GM23338 (cell line): Measurements from ENCODE around the gene OSBPL1A. TPM values are rescaled to one million over a fixed set of nuclear protein-coding genes. Genes with fewer than 3 reads are reported as not detected.

Experiments
- ATAC-seq: fragments of 200-7000 bp; cut with Tn5 transposase; 3 replicates; pipeline ENCODE4 v1.9.1; 2020
- DNase-seq: peaks from one replicate; pipeline ENCODE4 v3.0.0-alpha.2; 2015; ENCODE audit warnings: low spot score
- H2AFZ ChIP-seq: fragments of 200-600 bp; sonication (generic); 2 replicates; pipeline ENCODE4 v1.8.0; 2016; ENCODE audit warnings: antibody characterized with exemption, mild to moderate bottlenecking, moderate library complexity
- H3F3A ChIP-seq: fragments of 200-600 bp; sonication (generic); replicated peaks from 2 replicates; pipeline ENCODE4 v1.8.0; 2017; ENCODE audit warnings: antibody characterized with exemption, mixed run types, low read depth
- H3K27ac ChIP-seq: fragments of 200-600 bp; sonication (generic); 2 replicates; pipeline ENCODE4 v1.6.1; 2016; ENCODE audit warnings: low read depth
- H3K27me3 ChIP-seq: fragments of 200-600 bp; sonication (generic); 2 replicates; pipeline ENCODE4 v1.8.0; 2016; ENCODE audit warnings: mild to moderate bottlenecking, mixed run types, moderate library complexity; ENCODE audit not compliant: insufficient read depth
- H3K36me3 ChIP-seq: fragments of 200-600 bp; sonication (generic); 2 replicates; pipeline ENCODE4 v1.8.0; 2016; ENCODE audit warnings: mild to moderate bottlenecking; ENCODE audit not compliant: insufficient read depth
- H3K4me1 ChIP-seq: fragments of 200-600 bp; sonication (generic); 2 replicates; pipeline ENCODE4 v1.8.0; 2016; ENCODE audit warnings: mild to moderate bottlenecking, moderate library complexity; ENCODE audit not compliant: insufficient read depth
- H3K4me2 ChIP-seq: fragments of 200-600 bp; sonication (generic); 2 replicates; pipeline ENCODE4 v1.7.1; 2017; ENCODE audit warnings: mixed run types
- H3K4me3 ChIP-seq: fragments of 200-600 bp; sonication (generic); 2 replicates; pipeline ENCODE4 v1.6.1; 2016; ENCODE audit warnings: mixed run types
- H3K79me2 ChIP-seq: fragments of 200-600 bp; sonication (generic); replicated peaks from 2 replicates; pipeline ENCODE4 v1.8.0; 2017; ENCODE audit warnings: mild to moderate bottlenecking; ENCODE audit not compliant: insufficient read depth
- H3K9me2 ChIP-seq: fragments of 200-600 bp; sonication (generic); 2 replicates; pipeline ENCODE4 v1.8.0; 2017; ENCODE audit not compliant: insufficient read depth
- H4K20me1 ChIP-seq: fragments of 200-600 bp; sonication (generic); replicated peaks from 2 replicates; pipeline ENCODE4 v1.8.0; 2017; ENCODE audit warnings: mild to moderate bottlenecking; ENCODE audit not compliant: insufficient read depth
- H3K27ac Mint-ChIP-seq: 2 replicates; pipeline ENCODE4 v1.8.0; 2020; ENCODE audit warnings: inconsistent platforms, mild to moderate bottlenecking, moderate library complexity, mixed read lengths
- H3K27me3 Mint-ChIP-seq: 3 replicates; pipeline ENCODE4 v1.8.0; 2022; ENCODE audit warnings: low read depth, mild to moderate bottlenecking, moderate library complexity, mixed read lengths, inconsistent platforms; ENCODE audit not compliant: insufficient read depth, poor library complexity
- H3K36me3 Mint-ChIP-seq: 3 replicates; pipeline ENCODE4 v1.8.0; 2021; ENCODE audit warnings: low read depth, mild to moderate bottlenecking, inconsistent platforms, moderate library complexity, mixed read lengths
- H3K4me1 Mint-ChIP-seq: 3 replicates; pipeline ENCODE4 v1.8.0; 2020; ENCODE audit warnings: mild to moderate bottlenecking, inconsistent platforms, mixed read lengths
- H3K4me3 Mint-ChIP-seq: 3 replicates; pipeline ENCODE4 v1.8.0; 2021; ENCODE audit warnings: moderate library complexity, mild to moderate bottlenecking, inconsistent platforms, mixed read lengths
- H3K9me3 Mint-ChIP-seq: 3 replicates; pipeline ENCODE4 v1.8.0; 2020; ENCODE audit warnings: moderate library complexity, mild to moderate bottlenecking, inconsistent platforms, mixed read lengths
- CREB1 ChIP-seq: fragments of 250-450 bp; sonication (Bioruptor Pico); IDR thresholded peaks from 2 replicates; pipeline ENCODE4 v1.5.0; 2020; ENCODE audit warnings: low read depth, mild to moderate bottlenecking, moderate library complexity
- EZH2 ChIP-seq: fragments of 200-600 bp; sonication (generic); IDR thresholded peaks from one replicate; pipeline ENCODE4 v1.8.0; 2017; ENCODE audit warnings: antibody characterized with exemption, mild to moderate bottlenecking, low read depth; ENCODE audit not compliant: unreplicated experiment
- JUNB ChIP-seq: IDR thresholded peaks from one replicate; pipeline ENCODE4 v1.6.1; 2016; ENCODE audit warnings: antibody characterized with exemption; ENCODE audit not compliant: unreplicated experiment
- POLR2AphosphoS5 ChIP-seq: IDR thresholded peaks from 2 replicates; pipeline ENCODE4 v1.6.1; 2016; ENCODE audit warnings: antibody characterized with exemption, low read depth
- polyA plus RNA-seq: library from polyadenylated mRNA; unstranded; fragments of >200 nt; fragmentation: Nextera tagmentation; extraction: Ambion mirVana; gene quantifications from 2 replicates; pipeline ENCODE4 v1.2.1, GENCODE V29; 2016
- total RNA-seq: library from RNA; depleted of rRNA; stranded (reverse); fragments of >200 nt; shearing (Covaris generic); gene quantifications from 2 replicates; pipeline ENCODE4 v1.2.3, GENCODE V29; 2014
- TF ChIP-seq, protein P1 (sequence below), 2 experiments: fragments of 200-600 bp in 1 of 2; sonication (generic) in 1 of 2; conservative IDR thresholded peaks; 2 replicates each; pipeline versions ENCODE4 v1.5.1 to v1.6.1; 2016 to 2017; ENCODE audit warnings: antibody characterized with exemption in 2 of 2, low read depth in 2 of 2, mild to moderate bottlenecking in 2 of 2, moderate library complexity in 1 of 2
- TF ChIP-seq, protein P2 (sequence below): IDR thresholded peaks from 2 replicates; pipeline ENCODE4 v1.6.1; 2016; ENCODE audit warnings: antibody characterized with exemption
- TF ChIP-seq, protein P3 (sequence below): IDR thresholded peaks from one replicate; pipeline ENCODE4 v1.6.1; 2018; ENCODE audit warnings: antibody characterized with exemption; ENCODE audit not compliant: unreplicated experiment

Gene OSBPL1A
- total and polyA plus RNA-seq, 2 experiments from 2014 or later, result 55.6 to 71.4 TPM

DNA sequence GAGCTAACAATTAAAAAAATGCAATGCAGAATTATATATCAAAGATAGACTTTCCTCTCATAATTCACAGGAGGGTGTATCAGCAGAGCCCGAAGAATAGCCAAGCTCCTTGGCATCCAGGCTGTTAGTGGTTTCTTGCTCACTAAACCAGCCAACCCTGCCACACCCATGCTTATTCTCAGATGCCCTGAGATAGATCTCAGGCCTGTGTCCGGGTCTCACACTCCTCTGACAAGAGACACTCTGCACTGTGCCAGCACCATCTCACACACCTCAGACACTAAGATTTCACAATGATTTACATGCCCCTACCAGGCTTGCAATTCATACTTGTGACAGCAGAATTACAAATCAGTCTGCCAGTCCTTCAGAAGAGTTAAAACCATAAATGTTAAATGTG lies 64.5 kb downstream of the OSBPL1A start (continued):
- TF ChIP-seq, protein P1, sequence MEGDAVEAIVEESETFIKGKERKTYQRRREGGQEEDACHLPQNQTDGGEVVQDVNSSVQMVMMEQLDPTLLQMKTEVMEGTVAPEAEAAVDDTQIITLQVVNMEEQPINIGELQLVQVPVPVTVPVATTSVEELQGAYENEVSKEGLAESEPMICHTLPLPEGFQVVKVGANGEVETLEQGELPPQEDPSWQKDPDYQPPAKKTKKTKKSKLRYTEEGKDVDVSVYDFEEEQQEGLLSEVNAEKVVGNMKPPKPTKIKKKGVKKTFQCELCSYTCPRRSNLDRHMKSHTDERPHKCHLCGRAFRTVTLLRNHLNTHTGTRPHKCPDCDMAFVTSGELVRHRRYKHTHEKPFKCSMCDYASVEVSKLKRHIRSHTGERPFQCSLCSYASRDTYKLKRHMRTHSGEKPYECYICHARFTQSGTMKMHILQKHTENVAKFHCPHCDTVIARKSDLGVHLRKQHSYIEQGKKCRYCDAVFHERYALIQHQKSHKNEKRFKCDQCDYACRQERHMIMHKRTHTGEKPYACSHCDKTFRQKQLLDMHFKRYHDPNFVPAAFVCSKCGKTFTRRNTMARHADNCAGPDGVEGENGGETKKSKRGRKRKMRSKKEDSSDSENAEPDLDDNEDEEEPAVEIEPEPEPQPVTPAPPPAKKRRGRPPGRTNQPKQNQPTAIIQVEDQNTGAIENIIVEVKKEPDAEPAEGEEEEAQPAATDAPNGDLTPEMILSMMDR (conservative IDR thresholded peaks at IDR 0.05; ENCODE audit: low read depth in 2 of 2), result no peak

DNA sequence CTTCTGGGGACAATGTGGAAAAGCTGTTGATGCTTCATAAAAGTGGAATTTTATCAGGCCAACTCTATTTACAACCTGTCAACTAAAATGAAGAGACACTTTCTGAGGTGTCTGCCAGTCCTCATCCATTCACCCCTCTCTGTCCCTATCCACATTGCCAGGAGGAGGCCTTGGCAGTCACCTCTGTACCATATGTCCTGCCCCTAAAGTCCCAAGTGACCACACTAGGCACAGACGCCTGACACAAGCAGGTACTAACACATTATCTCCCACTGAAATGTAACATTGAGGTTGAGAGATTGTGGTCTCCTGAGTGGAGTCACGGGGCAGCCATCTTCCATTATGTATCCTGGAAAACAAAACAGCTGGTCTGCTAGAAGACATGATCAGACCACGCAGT lies 71.4 kb downstream of the OSBPL1A start:
- no peaks in the 10 kb centered on the region for H3K4me1 Mint-ChIP-seq

DNA sequence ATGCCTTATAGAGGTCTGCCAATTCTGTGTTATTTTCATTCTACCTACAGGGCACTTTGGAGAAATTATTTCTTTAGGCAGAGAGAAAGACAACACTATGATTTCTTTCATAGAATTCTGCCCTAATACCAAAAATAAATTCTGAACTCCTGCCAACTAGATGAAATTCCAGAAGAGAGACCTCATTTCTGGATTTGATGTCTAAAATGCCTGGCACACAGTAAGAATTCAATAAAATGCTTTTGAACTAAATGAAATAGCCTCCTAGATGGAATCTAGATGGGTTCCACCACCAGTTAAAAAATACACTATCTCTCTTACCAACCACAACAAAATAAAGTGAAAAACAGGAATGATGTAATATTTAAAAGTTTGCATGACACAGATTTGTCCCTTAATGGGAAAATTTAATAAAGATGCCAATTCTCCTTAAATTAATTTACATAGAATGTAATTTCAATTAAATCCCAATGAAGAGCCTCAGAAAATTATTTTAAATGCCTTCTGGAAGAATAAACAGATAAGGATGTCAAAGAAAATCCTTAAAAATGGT lies 75.0 kb downstream of the OSBPL1A start:
- H3K36me3 Mint-ChIP-seq, result peaks cover 3% of the 10 kb centered on the region; the same call in 1 of the 3 replicates
- no peaks in the 10 kb centered on the region for H3K9me3 Mint-ChIP-seq
- no peak overlapping the region; the same call in 1 of the 2 replicates for H3K27ac Mint-ChIP-seq
- H3K27me3 Mint-ChIP-seq, result no peaks in the 10 kb centered on the region
- ATAC-seq, result no peak
- H3K4me3 Mint-ChIP-seq, result no peak overlapping the region
- no peaks in the 10 kb centered on the region for H3K79me2 ChIP-seq
- H3K27me3 ChIP-seq, result no peaks in the 10 kb centered on the region
- H3K4me1 Mint-ChIP-seq, result no peaks in the 10 kb centered on the region
- no peak overlapping the region for H3K4me3 ChIP-seq
- H3F3A ChIP-seq, result no peaks in the 10 kb centered on the region
- no peaks in the 10 kb centered on the region for H3K36me3 ChIP-seq
- no peaks in the 10 kb centered on the region for H3K4me1 ChIP-seq
- no peaks in the 10 kb centered on the region for H3K9me2 ChIP-seq
- no peak overlapping the region for H3K4me2 ChIP-seq
- H4K20me1 ChIP-seq, result no peaks in the 10 kb centered on the region
- no peak overlapping the region for H2AFZ ChIP-seq
- no peak overlapping the region for H3K27ac ChIP-seq
- no peak for DNase-seq
- TF ChIP-seq, protein P2, sequence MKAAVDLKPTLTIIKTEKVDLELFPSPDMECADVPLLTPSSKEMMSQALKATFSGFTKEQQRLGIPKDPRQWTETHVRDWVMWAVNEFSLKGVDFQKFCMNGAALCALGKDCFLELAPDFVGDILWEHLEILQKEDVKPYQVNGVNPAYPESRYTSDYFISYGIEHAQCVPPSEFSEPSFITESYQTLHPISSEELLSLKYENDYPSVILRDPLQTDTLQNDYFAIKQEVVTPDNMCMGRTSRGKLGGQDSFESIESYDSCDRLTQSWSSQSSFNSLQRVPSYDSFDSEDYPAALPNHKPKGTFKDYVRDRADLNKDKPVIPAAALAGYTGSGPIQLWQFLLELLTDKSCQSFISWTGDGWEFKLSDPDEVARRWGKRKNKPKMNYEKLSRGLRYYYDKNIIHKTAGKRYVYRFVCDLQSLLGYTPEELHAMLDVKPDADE, result no peak
- TF ChIP-seq JUNB (no peak), POLR2AphosphoS5 (no peak), EZH2 (no peak)
- TF ChIP-seq, protein P1 (conservative IDR thresholded peaks at IDR 0.05; ENCODE audit: low read depth in 2 of 2), result no peak
- TF ChIP-seq, protein P3, sequence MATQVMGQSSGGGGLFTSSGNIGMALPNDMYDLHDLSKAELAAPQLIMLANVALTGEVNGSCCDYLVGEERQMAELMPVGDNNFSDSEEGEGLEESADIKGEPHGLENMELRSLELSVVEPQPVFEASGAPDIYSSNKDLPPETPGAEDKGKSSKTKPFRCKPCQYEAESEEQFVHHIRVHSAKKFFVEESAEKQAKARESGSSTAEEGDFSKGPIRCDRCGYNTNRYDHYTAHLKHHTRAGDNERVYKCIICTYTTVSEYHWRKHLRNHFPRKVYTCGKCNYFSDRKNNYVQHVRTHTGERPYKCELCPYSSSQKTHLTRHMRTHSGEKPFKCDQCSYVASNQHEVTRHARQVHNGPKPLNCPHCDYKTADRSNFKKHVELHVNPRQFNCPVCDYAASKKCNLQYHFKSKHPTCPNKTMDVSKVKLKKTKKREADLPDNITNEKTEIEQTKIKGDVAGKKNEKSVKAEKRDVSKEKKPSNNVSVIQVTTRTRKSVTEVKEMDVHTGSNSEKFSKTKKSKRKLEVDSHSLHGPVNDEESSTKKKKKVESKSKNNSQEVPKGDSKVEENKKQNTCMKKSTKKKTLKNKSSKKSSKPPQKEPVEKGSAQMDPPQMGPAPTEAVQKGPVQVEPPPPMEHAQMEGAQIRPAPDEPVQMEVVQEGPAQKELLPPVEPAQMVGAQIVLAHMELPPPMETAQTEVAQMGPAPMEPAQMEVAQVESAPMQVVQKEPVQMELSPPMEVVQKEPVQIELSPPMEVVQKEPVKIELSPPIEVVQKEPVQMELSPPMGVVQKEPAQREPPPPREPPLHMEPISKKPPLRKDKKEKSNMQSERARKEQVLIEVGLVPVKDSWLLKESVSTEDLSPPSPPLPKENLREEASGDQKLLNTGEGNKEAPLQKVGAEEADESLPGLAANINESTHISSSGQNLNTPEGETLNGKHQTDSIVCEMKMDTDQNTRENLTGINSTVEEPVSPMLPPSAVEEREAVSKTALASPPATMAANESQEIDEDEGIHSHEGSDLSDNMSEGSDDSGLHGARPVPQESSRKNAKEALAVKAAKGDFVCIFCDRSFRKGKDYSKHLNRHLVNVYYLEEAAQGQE, result no peak

More for the DNA sequence above, 71.4 kb downstream of the OSBPL1A start:
- Mint-ChIP-seq H3K4me3 (no peak overlapping the region), H3K27me3 (no peaks in the 10 kb centered on the region), H3K9me3 (no peaks in the 10 kb centered on the region), H3K27ac (no peak overlapping the region), H3K36me3 (peaks cover 11% of the 10 kb centered on the region; the same call in 2 of the 3 replicates)
- no peak for TF ChIP-seq CREB1 (CRISPR knock-in tag)
- TF ChIP-seq, protein P3, result no peak
- Histone ChIP-seq H3F3A (no peaks in the 10 kb centered on the region), H4K20me1 (no peaks in the 10 kb centered on the region), H3K9me2 (no peaks in the 10 kb centered on the region), H3K4me2 (no peak overlapping the region), H3K4me1 (no peaks in the 10 kb centered on the region), H3K4me3 (no peak overlapping the region), H3K36me3 (no peaks in the 10 kb centered on the region), H3K27me3 (no peaks in the 10 kb centered on the region), H2AFZ (no peak overlapping the region), H3K79me2 (no peaks in the 10 kb centered on the region), H3K27ac (no peak overlapping the region)
- ATAC-seq (no peak), DNase-seq (no peak)
